GM21381 (cell line): ENCODE measurements around the gene TBCCD1.

Source experiments
- ATAC-seq: cut with Tn5 transposase; IDR thresholded peaks from one replicate; pipeline ENCODE4 v1.9.1; 2021; ENCODE audit warnings: mild to moderate bottlenecking, moderate library complexity; ENCODE audit not compliant: unreplicated experiment

TBCCD1 gene

GRCh38 chr3:186497608-186498007 lies 69.5 kb downstream of the TBCCD1 start:
- no peak for ATAC-seq

DNA sequence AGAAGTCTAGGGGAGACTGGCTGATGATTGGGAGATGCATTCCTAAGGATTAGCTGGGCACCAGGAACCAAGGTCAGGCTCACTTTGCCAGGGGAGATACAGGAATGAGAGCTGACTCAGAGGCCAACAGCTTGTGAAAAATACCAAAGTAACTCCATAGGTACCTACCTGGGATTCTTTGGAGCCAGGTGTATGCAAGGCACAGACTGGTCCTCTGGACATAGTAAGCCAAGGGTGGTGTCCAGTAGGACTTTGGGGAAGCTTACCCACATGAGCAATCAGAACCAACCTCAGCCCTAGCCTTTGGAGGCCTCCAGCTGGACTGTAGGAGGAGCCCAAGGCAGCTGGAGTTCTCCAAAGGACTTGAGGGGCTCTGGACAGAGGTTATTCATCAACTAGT lies 70.5 kb downstream of the TBCCD1 start:
- no peak for ATAC-seq
